A549 treated with GW870086 at 1 μM for 4 hours (cell line): ENCODE results near the gene ACOT13. TPM values are rescaled to one million over a fixed set of nuclear protein-coding genes. Genes with fewer than 3 reads are reported as not detected.

Source experiments
- total RNA-seq: library from RNA; stranded (reverse); fragments of 200-300 nt; extraction: Qiagen RNA extraction; gene quantifications from 5 replicates; pipeline ENCODE4 v1.2.3, GENCODE V29; 2022; ENCODE audit warnings: low read depth

Gene ACOT13
- 15.5 to 29.3 TPM (median 27.7 TPM) in 5 replicates for total RNA-seq

DNA sequence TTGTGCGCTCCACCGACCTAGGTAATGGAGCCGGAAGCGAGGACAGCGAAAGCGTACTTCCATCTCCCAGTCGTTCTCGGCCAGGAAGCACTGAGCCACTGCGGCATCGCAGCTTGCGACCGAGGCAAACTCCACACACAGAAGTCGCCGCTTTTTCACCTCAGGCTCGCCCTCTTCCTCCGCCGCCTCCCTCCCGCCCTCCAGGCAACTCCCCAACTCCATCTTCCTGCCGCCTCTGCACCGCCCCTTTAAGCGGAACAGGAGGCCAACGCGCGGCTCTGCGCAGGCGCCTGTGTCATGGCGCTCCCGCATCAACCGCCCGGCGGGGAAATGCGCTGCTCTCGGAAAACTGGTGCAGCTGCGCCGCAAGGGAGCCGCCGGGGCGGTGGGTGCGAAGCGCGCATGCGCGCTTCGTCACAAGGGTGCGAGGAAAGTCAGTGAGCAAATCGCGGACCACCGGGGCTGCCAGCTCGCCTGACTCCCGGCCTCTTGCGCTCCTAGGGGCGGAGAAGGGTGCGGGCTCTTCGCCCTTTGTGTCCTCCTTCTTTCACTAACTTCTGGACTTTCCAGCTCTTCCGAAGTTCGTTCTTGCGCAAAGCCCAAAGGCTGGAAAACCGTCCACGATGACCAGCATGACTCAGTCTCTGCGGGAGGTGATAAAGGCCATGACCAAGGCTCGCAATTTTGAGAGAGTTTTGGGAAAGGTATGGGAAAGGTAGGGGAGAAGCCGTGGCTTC is at the start of gene ACOT13, which contains the start of gene TDP2:
Gene ACOT13, plus strand, starts transcription at position 437 of the 737 bp plus-strand sequence. Its CDS starts 187 bp downstream, at position 624.
Gene TDP2, minus strand, starts transcription at position 259 of the 737 bp plus-strand sequence. Its CDS starts 37 bp downstream, at position 222.

DNA sequence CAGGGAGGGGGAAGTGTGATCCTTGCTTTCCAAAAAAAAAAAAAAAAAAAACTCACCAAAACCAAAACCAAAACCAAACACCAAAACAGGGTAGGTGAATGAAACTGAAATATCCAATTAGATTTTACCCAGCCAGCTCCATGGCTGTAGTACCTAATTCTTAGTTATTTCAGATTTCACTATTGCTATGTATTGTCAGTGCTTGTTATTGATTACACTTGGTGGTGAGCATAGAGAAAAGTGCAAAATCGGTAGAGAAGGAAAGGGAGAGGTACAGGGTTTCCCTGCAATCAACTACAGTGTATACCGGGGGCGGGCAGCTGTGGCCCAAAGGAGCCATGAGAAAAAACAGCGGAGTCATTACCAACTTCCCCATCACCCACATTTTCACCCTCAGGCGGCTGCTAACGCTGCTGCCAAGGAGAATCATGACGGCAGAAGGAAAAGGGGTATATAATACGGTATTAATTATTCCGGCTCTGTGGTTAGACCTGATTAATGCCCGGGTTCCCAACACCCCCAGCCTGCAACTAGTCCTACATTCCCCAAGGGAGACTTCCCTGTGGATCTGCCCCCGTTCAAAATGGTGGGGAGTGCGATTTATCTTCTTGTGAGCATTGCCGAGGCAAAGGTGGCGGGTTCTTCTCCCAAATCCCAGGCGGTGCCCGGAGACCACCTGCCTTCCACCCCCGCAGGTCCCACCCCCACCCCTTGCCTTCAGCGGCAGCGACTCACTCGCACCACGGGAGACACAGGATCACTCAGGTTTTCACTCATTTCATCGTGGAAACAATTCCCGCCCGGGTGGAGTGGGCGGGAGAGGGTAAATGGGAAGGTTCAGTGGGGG is 52.5 kb downstream of the ACOT13 start, which contains the start of gene C6orf62:
Gene C6orf62, minus strand, starts transcription at position 30 of the 847 bp plus-strand sequence. CDS start 486 bp downstream, outside the sequence.

Other genes starting within 250 kb of the ACOT13 start
- gene GPLD1, start 177.5 kb upstream of the ACOT13 start, total RNA-seq = 0.88 to 1.1 TPM (median 1.1 TPM) in 5 replicates
- 6.0 to 8.1 TPM (median 6.7 TPM) in 5 replicates for gene ALDH5A1, start 172.1 kb upstream of the ACOT13 start, total RNA-seq
- gene KIAA0319, start 20.9 kb upstream of the ACOT13 start, total RNA-seq = 1.9 to 2.6 TPM (median 2.2 TPM) in 5 replicates
- gene TDP2, start 178 bp upstream of the ACOT13 start, total RNA-seq = 29.0 to 33.5 TPM (median 30.4 TPM) in 5 replicates
- 46.3 to 55.1 TPM (median 49.7 TPM) in 5 replicates for gene C6orf62, start 52.1 kb downstream of the ACOT13 start, total RNA-seq
- 49.9 to 56.9 TPM (median 53.7 TPM) in 5 replicates for gene GMNN, start 107.9 kb downstream of the ACOT13 start, total RNA-seq
- gene ARMH2, start 131.8 kb downstream of the ACOT13 start, total RNA-seq = not detected in 5 replicates